ENCODE results near the gene GJB6. TPM values are rescaled to one million over a fixed set of nuclear protein-coding genes. Genes with fewer than 3 reads are reported as not detected.

The GJB6 gene
- total and polyA plus RNA-seq, 7 donors, result 0.32 TPM; not detected in 6

DNA sequence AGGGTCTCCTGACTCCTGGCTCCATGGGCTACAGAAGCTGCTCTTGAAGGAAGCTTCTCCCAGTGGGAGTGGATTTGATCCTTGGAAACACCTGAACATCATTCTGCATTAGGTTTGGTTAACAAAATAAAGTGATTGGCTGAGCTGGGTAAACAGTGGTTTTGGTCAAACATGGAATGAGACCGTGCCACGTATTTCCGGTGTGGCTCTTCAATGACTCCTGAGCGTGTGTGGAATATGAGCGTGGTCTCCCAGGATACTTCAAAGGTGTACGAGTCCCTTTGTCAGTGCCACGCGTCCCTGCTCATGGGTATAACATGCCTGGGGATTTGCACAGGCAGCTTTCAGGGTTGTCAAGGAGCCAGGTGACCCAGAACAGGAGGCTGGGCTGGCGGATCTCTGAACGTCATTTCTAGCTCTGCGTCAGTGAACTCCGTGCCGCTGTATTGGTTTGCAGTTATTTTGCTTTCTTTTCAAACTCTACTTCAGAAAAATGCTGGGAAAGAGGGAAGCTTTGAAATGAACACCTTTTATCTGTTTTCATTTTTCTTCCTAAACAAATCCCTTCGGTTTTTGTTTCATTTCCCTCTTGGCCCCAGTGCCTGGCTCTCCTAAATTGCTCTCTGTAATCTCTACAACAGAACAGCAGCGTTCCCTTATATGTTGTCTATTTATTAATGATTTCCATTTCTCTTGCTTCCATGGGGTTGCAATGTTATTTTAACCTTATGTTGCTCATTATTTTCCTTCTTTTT, 26.3 kb upstream of the GJB6 start:
- intact Hi-C loops (cut with DNase I), result no loop called here
- no peaks in the 10 kb centered on the region for H3K36me3 ChIP-seq
- no peak for DNase-seq
- no peaks in the 10 kb centered on the region for H3K4me1 ChIP-seq
- WGBS, 2 donors, result 80 to 86% methylated on average over 15 of the region's 15 CpGs
- H3K27ac ChIP-seq, result no peak overlapping the region
- H3K4me3 ChIP-seq, result no peak overlapping the region
- no peaks in the 10 kb centered on the region for H3K27me3 ChIP-seq
- no peaks in the 10 kb centered on the region for H3K9me3 ChIP-seq
- TF ChIP-seq EP300 (IDR thresholded peaks at IDR 0.05) (no peak), POLR2A (IDR thresholded peaks at IDR 0.05) (no peak), POLR2AphosphoS5 (IDR thresholded peaks at IDR 0.05) (no peak)
- TF ChIP-seq, protein P1, sequence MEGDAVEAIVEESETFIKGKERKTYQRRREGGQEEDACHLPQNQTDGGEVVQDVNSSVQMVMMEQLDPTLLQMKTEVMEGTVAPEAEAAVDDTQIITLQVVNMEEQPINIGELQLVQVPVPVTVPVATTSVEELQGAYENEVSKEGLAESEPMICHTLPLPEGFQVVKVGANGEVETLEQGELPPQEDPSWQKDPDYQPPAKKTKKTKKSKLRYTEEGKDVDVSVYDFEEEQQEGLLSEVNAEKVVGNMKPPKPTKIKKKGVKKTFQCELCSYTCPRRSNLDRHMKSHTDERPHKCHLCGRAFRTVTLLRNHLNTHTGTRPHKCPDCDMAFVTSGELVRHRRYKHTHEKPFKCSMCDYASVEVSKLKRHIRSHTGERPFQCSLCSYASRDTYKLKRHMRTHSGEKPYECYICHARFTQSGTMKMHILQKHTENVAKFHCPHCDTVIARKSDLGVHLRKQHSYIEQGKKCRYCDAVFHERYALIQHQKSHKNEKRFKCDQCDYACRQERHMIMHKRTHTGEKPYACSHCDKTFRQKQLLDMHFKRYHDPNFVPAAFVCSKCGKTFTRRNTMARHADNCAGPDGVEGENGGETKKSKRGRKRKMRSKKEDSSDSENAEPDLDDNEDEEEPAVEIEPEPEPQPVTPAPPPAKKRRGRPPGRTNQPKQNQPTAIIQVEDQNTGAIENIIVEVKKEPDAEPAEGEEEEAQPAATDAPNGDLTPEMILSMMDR (IDR thresholded peaks at IDR 0.05), result no peak

DNA sequence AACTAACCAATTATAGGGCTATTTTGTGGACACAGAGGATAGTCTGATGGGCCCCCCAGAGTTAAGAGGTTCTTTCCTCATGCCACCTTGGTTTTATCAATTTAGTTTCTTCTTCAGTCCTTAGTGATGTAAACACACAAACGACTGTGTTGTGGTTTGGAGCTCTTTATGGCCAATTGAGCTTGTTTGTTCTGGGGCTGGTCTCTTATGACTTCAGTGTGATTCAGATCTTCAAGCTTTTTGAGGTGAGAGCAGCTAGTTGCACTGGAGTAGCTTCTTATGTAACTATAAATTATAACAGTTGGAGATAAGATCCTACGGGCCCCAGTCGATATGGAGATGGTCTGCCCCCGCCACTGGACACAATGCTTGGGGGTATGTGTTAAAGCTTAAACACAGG, 22.0 kb upstream of the GJB6 start:
- DNase-seq, result no peak
- WGBS, 2 donors, result 63 to 74% methylated on average over 4 of the region's 4 CpGs
- Histone ChIP-seq H3K36me3 (no peaks in the 10 kb centered on the region), H3K27ac (no peak overlapping the region), H3K4me3 (no peak overlapping the region), H3K9me3 (no peaks in the 10 kb centered on the region), H3K27me3 (no peaks in the 10 kb centered on the region), H3K4me1 (no peaks in the 10 kb centered on the region)
- TF ChIP-seq, protein P1 (IDR thresholded peaks at IDR 0.05), result no peak
- TF ChIP-seq POLR2AphosphoS5 (IDR thresholded peaks at IDR 0.05) (no peak), EP300 (IDR thresholded peaks at IDR 0.05) (no peak), POLR2A (IDR thresholded peaks at IDR 0.05) (no peak)
- intact Hi-C loops (cut with DNase I), result no loop called here

DNA sequence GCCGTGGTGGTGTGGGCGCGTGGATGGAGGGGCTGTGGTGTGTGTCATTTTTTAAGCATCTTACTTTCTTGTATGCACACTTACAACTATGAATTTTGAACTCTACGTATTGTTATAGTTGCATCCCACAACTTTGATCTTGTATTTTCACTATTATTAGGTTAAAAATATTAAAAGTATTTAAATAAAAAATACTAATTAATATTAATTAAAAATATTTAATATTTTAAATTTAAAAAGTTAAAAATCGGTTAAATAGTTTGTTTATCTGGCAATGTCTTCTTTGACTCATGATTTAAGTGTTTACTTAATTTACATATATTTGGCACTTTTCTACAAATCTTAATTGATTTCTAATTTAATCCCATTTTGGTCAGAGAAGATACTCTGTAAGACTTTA, 17.8 kb upstream of the GJB6 start:
- DNase-seq, result no peak
- Histone ChIP-seq H3K36me3 (no peaks in the 10 kb centered on the region), H3K27me3 (no peaks in the 10 kb centered on the region), H3K9me3 (no peaks in the 10 kb centered on the region), H3K4me3 (no peak overlapping the region), H3K4me1 (no peaks in the 10 kb centered on the region), H3K27ac (no peak overlapping the region)
- intact Hi-C loops (cut with DNase I), result no loop called here
- WGBS, 2 donors, result 93 to 94% methylated on average over 5 of the region's 5 CpGs
- TF ChIP-seq EP300 (IDR thresholded peaks at IDR 0.05) (no peak), POLR2A (IDR thresholded peaks at IDR 0.05) (no peak), POLR2AphosphoS5 (IDR thresholded peaks at IDR 0.05) (no peak)
- TF ChIP-seq, protein P1 (IDR thresholded peaks at IDR 0.05), result no peak

- Histone ChIP-seq H3K4me3 (no peak overlapping the region), H3K9me3 (no peaks in the 10 kb centered on the region), H3K27me3 (no peaks in the 10 kb centered on the region), H3K4me1 (no peaks in the 10 kb centered on the region), H3K27ac (no peak overlapping the region), H3K36me3 (no peaks in the 10 kb centered on the region)
- intact Hi-C loops (cut with DNase I), result no loop called here
- WGBS, 2 donors, result 83 to 89% methylated on average over 10 of the region's 10 CpGs
- no peak for DNase-seq
- TF ChIP-seq POLR2AphosphoS5 (IDR thresholded peaks at IDR 0.05) (no peak), EP300 (IDR thresholded peaks at IDR 0.05) (no peak), POLR2A (IDR thresholded peaks at IDR 0.05) (no peak)
- TF ChIP-seq, protein P1 (IDR thresholded peaks at IDR 0.05), result no peak
These were observed 15.8 kb upstream of the GJB6 start for GRCh38 chr13:20247963-20248362.

GRCh38 chr13:20247403-20247802, 15.3 kb upstream of the GJB6 start:
- no peak for TF ChIP-seq POLR2AphosphoS5 (IDR thresholded peaks at IDR 0.05)
- no peak for TF ChIP-seq EP300 (IDR thresholded peaks at IDR 0.05)
- no peak for TF ChIP-seq POLR2A (IDR thresholded peaks at IDR 0.05)
- TF ChIP-seq, protein P1 (IDR thresholded peaks at IDR 0.05), result no peak
- Histone ChIP-seq H3K27ac (no peak overlapping the region), H3K27me3 (no peaks in the 10 kb centered on the region), H3K36me3 (no peaks in the 10 kb centered on the region), H3K9me3 (no peaks in the 10 kb centered on the region), H3K4me3 (no peak overlapping the region), H3K4me1 (no peaks in the 10 kb centered on the region)
- DNase-seq, result no peak
- intact Hi-C loops (cut with DNase I), result no loop called here
- WGBS, 2 donors, result 15 to 57% methylated on average over 14 of the region's 14 CpGs
